GM18526 (cell line): ENCODE measurements around the gene ARCN1.

Source experiments
- POLR2A ChIP-seq: IDR thresholded peaks from 3 replicates; pipeline ENCODE4 v1.6.1; 2011; ENCODE audit not compliant: insufficient read length; ENCODE audit errors: extremely low read depth

ARCN1 gene

GRCh38 chr11:118635642-118636041 is 63.4 kb downstream of the ARCN1 start:
- no peak for TF ChIP-seq POLR2A

- TF ChIP-seq POLR2A, result no peak
Measured at GRCh38 chr11:118636569-118637290, 64.5 kb downstream of the ARCN1 start.

DNA sequence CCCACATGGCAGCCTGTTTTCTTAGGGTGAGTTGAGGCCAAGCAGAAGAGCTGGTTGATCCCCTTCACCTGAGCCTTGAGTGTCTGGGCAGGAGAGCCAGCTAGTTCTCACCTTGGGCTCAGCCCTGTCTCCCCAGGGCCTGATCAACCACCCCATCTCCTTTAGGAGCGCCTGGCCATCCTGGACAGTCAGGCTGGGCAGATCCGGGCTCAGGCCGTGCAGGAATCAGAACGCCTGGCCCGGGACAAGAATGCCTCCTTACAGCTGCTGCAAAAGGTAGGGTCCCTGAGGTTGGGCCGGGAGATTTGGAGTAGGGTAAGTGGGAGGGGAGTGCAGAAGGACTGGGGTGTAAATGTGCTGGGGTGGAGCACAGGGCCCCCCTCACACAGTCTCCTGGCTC is 66.5 kb downstream of the ARCN1 start:
- TF ChIP-seq POLR2A, result no peak

DNA sequence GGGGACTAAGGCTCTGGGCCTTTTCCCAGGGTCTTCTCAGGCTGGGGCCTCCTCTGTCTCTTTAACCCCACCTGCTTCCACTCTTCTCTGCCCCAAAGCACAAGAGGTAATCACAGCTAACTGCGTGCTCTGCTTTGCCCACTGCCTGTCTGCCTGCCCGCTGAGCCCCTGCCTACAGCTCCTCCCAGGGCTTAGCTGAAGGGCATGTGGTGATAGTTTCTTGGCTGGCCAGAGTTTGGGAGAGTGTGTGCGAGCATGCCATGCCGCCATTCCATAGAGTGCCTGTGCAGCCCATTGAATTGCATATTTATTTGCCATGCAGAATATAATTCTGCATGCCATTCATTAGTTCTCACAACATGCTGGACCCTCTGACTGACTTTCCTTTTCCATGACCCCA is 67.7 kb downstream of the ARCN1 start:
- no peak for TF ChIP-seq POLR2A

GRCh38 chr11:118640332-118641154 is 68.3 kb downstream of the ARCN1 start:
- TF ChIP-seq POLR2A, result no peak

- TF ChIP-seq POLR2A, result no peak
Measured at GRCh38 chr11:118641397-118642019, 69.3 kb downstream of the ARCN1 start.

DNA sequence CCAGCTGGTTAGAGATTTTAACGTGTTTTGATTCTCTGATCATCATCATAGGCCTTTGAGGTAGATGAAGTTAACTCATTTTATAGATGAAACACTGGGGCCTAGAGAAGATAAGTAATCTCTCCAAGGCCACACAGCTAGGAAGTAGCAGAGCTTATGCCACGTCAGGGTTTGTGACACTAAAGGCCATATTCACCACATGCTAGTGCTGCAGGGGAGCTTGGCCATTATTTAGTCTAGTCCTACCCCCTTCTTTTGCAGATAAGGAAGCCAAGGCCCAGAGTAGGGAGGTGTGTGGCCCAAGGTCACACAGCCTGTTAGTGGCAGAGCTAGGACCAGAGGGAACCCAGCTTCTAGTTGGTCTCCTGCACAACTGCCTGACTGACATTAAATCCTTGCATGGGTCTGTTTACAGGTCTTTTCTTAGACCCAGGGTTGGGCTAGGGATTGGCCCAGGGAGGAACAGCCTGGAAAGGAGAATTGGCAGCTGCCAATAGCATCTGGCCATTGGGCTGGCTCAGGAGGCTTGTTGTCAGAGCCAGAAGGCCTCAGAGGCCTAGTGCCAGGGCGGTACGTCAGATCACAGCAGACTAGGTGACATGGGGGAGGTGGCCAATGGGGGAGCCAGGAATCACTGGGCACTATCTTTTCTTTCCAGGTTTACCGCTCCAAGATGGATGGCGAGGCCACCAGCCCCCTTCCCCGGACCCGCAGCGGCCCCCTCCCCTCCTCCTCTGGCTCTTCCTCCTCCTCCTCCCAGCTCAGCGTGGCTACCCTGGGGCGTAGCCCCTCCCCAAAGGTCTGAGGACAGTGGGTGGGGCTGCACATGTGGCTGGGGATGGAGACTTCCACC is 71.2 kb downstream of the ARCN1 start:
- TF ChIP-seq POLR2A, result no peak

- no peak for TF ChIP-seq POLR2A
Measured at GRCh38 chr11:118643995-118644345, 71.8 kb downstream of the ARCN1 start.

DNA sequence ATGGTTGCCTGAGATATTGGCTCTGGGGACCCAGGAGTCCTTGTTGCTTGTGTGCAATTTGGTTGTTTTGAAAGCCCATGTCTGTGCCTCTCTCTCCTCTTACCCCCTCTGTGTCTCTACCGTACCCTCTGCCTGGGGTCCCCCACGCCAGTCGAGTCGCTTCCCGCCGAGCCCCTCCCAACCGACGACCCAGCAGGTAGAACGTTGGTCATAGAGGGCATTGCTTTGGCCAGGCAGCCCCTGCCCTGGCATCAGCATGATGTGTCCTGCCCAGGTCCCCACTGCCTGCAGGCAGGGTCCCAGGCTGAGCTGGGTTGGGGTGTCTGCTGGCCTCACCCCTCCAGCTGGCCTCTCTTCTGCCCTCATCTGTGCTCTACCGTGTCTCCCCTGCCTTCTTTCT is 72.3 kb downstream of the ARCN1 start:
- TF ChIP-seq POLR2A, result no peak

DNA sequence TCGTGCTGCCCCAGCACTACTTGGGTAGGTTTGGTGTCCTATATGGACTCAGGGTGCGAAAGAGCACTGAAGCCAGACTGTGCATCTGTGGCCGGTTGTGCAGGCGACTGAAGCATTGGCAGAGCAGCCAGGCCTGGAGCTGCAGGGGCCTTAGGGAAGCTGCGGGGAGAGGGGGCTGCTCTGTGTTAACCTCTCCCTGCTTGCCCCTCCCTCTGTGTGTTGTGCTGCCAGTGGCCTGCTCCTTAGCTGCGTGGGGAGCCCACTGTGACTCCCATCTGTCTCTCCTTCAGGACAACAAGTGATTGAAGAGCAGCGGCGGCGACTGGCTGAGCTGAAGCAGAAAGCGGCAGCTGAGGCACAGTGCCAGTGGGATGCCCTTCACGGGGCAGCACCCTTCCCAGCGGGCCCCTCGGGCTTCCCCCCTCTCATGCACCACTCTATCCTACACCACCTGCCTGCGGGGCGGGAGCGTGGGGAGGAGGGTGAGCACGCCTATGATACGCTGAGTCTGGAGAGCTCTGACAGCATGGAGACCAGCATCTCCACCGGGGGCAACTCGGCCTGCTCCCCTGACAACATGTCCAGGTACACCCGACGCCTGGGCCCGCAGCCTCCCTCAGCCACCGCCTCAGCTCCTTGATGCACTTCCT is 73.0 kb downstream of the ARCN1 start:
- no peak for TF ChIP-seq POLR2A

- no peak for TF ChIP-seq POLR2A
Measured at GRCh38 chr11:118646393-118646792, 74.2 kb downstream of the ARCN1 start.

DNA sequence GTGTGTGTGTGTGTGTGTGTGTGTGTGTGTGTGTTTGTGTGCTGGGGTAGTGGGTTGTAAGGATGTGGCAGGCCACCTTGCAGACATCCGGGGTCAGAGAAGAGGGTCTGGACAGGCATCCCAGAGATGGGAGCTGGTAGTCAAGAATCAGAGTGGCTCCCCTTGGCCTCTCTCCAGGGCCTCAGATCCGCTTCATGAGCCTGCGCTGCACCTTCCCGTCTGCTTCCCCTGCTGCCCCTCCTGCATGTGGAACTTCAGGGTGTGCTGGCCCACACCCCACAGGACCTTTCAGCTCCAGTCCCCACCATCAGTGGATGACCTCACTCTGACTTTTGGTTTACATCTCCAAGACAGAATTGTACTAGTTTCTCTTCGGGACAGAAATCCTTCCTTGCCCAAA is 76.1 kb downstream of the ARCN1 start:
- TF ChIP-seq POLR2A, result no peak

- TF ChIP-seq POLR2A, result no peak
Measured at GRCh38 chr11:118649941-118650340, 77.7 kb downstream of the ARCN1 start.

GRCh38 chr11:118650366-118650765 is 78.2 kb downstream of the ARCN1 start:
- TF ChIP-seq POLR2A, result no peak

DNA sequence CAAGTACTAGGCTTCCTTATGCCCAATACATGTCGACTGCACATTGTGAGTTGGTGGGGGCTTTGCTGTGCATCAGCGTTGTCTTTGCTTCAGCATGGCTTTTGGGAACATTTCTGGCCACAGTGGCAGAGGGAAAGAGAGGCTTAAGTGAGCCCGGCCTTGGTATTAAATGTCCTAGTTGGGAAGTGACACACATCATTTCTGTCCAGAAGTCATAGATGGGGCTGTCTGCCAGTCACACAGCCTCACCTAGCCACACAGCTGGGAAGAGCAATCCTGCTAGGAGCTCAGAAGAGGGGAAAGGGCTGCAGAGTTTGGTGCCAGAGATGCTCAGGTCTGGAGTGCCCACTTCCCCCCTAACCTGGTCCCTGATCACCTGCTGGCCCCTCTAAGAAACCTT is 79.6 kb downstream of the ARCN1 start:
- TF ChIP-seq POLR2A, result no peak
